Uterus (tissue), 4 donors: ENCODE data around the gene PLOD3. TPM values are rescaled to one million over a fixed set of nuclear protein-coding genes. Genes with fewer than 3 reads are reported as not detected.

Experiments used
- DNase-seq, 2 donors: peaks; one replicate each; pipeline ENCODE4 v3.0.0-alpha.2; 2019 to 2020
- H3K27ac ChIP-seq, 2 donors: fragments of 200-600 bp; sonication (generic); 1 replicate in 1 of 2; 2 replicates in 1 of 2; pipeline ENCODE4 v1.5.1; 2016 to 2018
- H3K27me3 ChIP-seq, 2 donors: fragments of 200-600 bp; sonication (generic); one replicate each; pipeline ENCODE4 v1.5.1; 2018 to 2019; ENCODE audit warnings: control low read depth in 1 of 2
- H3K36me3 ChIP-seq, 2 donors: fragments of 200-600 bp; sonication (generic); one replicate each; pipeline ENCODE4 v1.5.1; 2019; ENCODE audit warnings: control low read depth in 1 of 2
- H3K4me1 ChIP-seq, 2 donors: fragments of 200-600 bp; sonication (generic); one replicate each; pipeline ENCODE4 v1.5.1; 2018 to 2019; ENCODE audit warnings: control low read depth in 1 of 2
- H3K4me3 ChIP-seq, 2 donors: fragments of 200-600 bp; sonication (generic); 1 replicate in 1 of 2; 2 replicates in 1 of 2; pipeline ENCODE4 v1.5.1; 2018 to 2019; ENCODE audit warnings: mild to moderate bottlenecking in 1 of 2
- H3K9me3 ChIP-seq, 2 donors: fragments of 200-600 bp; sonication (generic); one replicate each; pipeline ENCODE4 v1.5.1; 2019; ENCODE audit warnings: control low read depth in 1 of 2
- CTCF ChIP-seq, 4 experiments: fragments of 200-600 bp in 2 of 4; fragments of 450-650 bp in 2 of 4; sonication (generic) in 2 of 4; IDR thresholded peaks; one replicate each; pipeline ENCODE4 v1.5.1; 2016 to 2019; ENCODE audit warnings: antibody characterized with exemption in 4 of 4, mild to moderate bottlenecking in 2 of 4, moderate library complexity in 1 of 4
- POLR2A ChIP-seq, 2 donors: fragments of 450-650 bp; IDR thresholded peaks; one replicate each; pipeline ENCODE4 v1.6.1; 2016; ENCODE audit warnings: antibody characterized with exemption in 2 of 2, mild to moderate bottlenecking in 1 of 2, moderate library complexity in 1 of 2
- intact Hi-C: fragments of 100-400 bp; cut with DNase I; formaldehyde crosslinking; loops from one replicate; pipeline ENCODE4 v1.15.1; 2023; ENCODE audit warnings: low total_unique reads
- total RNA-seq, 4 donors: library from RNA; depleted of rRNA in 3 of 4; stranded (reverse); fragments of >200 nt in 3 of 4; gene quantifications; one replicate each; pipeline versions ENCODE4 v1.1.0 to v1.2.4, GENCODE V29; 2014 to 2023
- donor health status: DM: yes; HTN: yes; CAD: no.

PLOD3 gene
- total RNA-seq, 4 donors from 2014 or later, result 29.2 to 75.4 (median 34.1) TPM

GRCh38 chr7:101245147-101245668, 27.8 kb upstream of the PLOD3 start:
- no peaks in the 10 kb centered on the region for H3K27me3 ChIP-seq
- H3K4me3 ChIP-seq, result peak overlapping the region; percentile 85 to 92
- H3K27ac ChIP-seq, result peak overlapping the region; percentile 98 to 99
- peaks cover 7 to 11% of the 10 kb centered on the region in 2 donors for H3K4me1 ChIP-seq
- intact Hi-C loops, result no loop called here
- TF ChIP-seq CTCF (IDR thresholded peaks at IDR 0.05) (peak in 1 of 4 experiments; percentile 9), POLR2A (IDR thresholded peaks at IDR 0.05) (no peak)
- DNase-seq, result no peak
- H3K9me3 ChIP-seq, result no peaks in the 10 kb centered on the region
- no peaks in the 10 kb centered on the region for H3K36me3 ChIP-seq

- H3K27ac ChIP-seq, result peak within 1 kb of the TSS; percentile 98 to 99
- intact Hi-C loops, result no loop called here
- H3K4me3 ChIP-seq, result peak within 1 kb of the TSS; percentile 85 to 92
- H3K9me3 ChIP-seq, result no peaks in the 10 kb centered on the region
- DNase-seq, result peak; percentile 92 to 93
- no peaks in the 10 kb centered on the region for H3K27me3 ChIP-seq
- TF ChIP-seq POLR2A (IDR thresholded peaks at IDR 0.05) (peak; percentile 75 to 88), CTCF (IDR thresholded peaks at IDR 0.05) (peak; percentile 88 to 95 (median 90))
- H3K4me1 ChIP-seq, result peaks cover 7 to 11% of the 10 kb centered on the region in 2 donors
- no peaks in the 10 kb centered on the region for H3K36me3 ChIP-seq
These were observed 27.2 kb upstream of the PLOD3 start, which contains the start of gene FIS1 for GRCh38 chr7:101244375-101245146. Gene FIS1 (minus strand): TSS chr7:101245081. CDS start chr7:101245004, 77 bp downstream.

GRCh38 chr7:101243646-101244374, 26.4 kb upstream of the PLOD3 start:
- Histone ChIP-seq H3K27ac (peak overlapping the region; percentile 98 to 99), H3K36me3 (no peaks in the 10 kb centered on the region), H3K4me1 (peaks cover 7 to 11% of the 10 kb centered on the region in 2 donors), H3K4me3 (peak overlapping the region; percentile 85 to 92), H3K9me3 (no peaks in the 10 kb centered on the region), H3K27me3 (no peaks in the 10 kb centered on the region)
- no peak for TF ChIP-seq POLR2A (IDR thresholded peaks at IDR 0.05)
- DNase-seq, result no peak
- intact Hi-C loops, result no loop called here

DNA sequence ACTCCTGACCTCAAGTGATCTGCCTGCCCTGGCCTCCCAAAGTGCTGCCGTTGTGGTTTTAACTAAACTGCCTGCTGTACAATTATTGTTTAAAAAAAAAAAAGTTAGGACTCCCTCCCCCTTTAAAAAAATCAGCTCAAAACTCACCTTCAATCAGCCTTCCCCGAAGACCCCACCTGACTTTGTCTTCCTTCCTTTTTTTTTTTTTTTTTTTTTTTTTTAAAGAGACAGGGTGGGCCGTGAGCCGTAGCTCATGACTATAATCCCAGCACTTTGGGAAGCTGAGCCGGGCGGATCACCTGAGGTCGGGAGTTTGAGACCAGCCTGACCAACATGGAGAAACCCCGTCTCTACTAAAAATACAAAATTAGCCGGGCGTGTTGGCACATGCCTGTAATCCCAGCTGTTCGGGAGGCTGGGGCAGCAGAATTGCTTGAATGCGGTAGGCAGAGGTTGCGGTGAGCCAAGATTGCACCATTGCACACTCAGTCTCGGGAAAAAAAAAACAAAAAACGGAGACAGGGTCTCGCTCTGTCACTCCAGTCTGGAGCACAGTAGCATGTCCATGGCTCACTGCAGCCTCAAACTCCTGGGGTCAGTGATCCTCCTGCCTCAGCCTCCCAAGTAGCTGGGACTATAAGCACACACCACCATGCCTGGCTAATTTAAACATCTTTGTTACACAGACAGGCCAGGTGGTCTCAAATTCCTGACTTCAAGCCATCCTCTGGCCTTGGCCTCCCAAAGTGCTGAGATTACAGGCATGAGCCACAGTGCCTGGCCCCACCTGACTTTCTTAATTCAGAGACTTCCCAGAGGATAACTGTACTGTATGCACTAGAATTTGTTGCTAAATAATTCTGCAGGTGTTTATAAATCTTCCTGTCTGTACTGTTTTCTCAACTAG, 24.3 kb upstream of the PLOD3 start:
- no peak for TF ChIP-seq POLR2A (IDR thresholded peaks at IDR 0.05)
- TF ChIP-seq CTCF (IDR thresholded peaks at IDR 0.05), result no peak
- Histone ChIP-seq H3K36me3 (no peaks in the 10 kb centered on the region), H3K9me3 (no peaks in the 10 kb centered on the region), H3K4me3 (no peak overlapping the region), H3K27ac (peak overlapping the region in 1 of 2 donors; percentile 85), H3K4me1 (peaks cover 11 to 13% of the 10 kb centered on the region in 2 donors), H3K27me3 (no peaks in the 10 kb centered on the region)
- DNase-seq, result no peak
- intact Hi-C loops, result no loop called here

DNA sequence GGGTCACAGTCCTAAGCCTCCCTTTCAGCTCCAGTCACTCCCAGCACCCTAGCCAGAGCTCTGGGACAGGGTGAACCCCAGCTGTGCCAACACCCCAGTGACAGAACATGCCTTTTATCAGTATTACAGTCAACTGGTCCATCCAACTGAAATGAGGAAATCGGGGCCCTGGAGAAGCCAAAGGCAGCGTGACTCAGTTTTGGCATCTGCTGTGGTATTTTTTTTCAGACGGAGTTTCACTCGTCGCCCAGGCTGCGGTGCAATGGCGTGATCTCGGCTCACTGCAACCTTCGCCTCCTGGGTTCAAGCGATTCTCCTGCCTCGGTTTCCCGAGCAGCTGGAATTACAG, 23.6 kb upstream of the PLOD3 start:
- no peak for DNase-seq
- Histone ChIP-seq H3K36me3 (no peaks in the 10 kb centered on the region), H3K9me3 (no peaks in the 10 kb centered on the region), H3K4me3 (no peak overlapping the region), H3K4me1 (peaks cover 11 to 13% of the 10 kb centered on the region in 2 donors), H3K27me3 (no peaks in the 10 kb centered on the region), H3K27ac (peak overlapping the region; percentile 81 to 85)
- intact Hi-C loops, result no loop called here
- TF ChIP-seq POLR2A (IDR thresholded peaks at IDR 0.05), result no peak
- TF ChIP-seq CTCF (IDR thresholded peaks at IDR 0.05), result no peak
